OCI-LY3 (cell line): ENCODE data around the gene TM9SF2.
"Not testable (repeated sequence)": the region's sequence is repeated elsewhere in the genome, so short reads cannot be mapped to it uniquely, and the experiment has no call there.

Experiments
- H2AFZ ChIP-seq: fragments of 200-600, 300-600 bp; shearing (Covaris generic); 2 replicates; pipeline ENCODE4 v1.6.0; 2014; ENCODE audit warnings: antibody characterized with exemption, low read depth, low read length
- H3K27ac ChIP-seq: fragments of 200-600, 300-600 bp; sonication (generic); 2 replicates; pipeline ENCODE4 v1.5.1; 2014; ENCODE audit warnings: mild to moderate bottlenecking, low read length, moderate library complexity, mixed read lengths
- H3K27me3 ChIP-seq: fragments of 200-600, 300-600 bp; sonication (generic); 2 replicates; pipeline ENCODE4 v1.6.1; 2014; ENCODE audit warnings: low read depth, low read length, mixed read lengths
- H3K36me3 ChIP-seq: fragments of 200-600, 300-600 bp; sonication (generic); replicated peaks from 2 replicates; pipeline ENCODE3; 2014; ENCODE audit warnings: low read depth, low read length, mixed read lengths
- H3K4me1 ChIP-seq: fragments of 300-600, 200-600 bp; sonication (generic); 2 replicates; pipeline ENCODE4 v1.6.1; 2014; ENCODE audit warnings: low read length, mixed read lengths
- H3K4me2 ChIP-seq: fragments of 200-600, 300-600 bp; sonication (generic); 2 replicates; pipeline ENCODE4 v1.6.1; 2014; ENCODE audit warnings: low read length, mixed read lengths
- H3K4me3 ChIP-seq: fragments of 300-600, 200-600 bp; sonication (generic); 2 replicates; pipeline ENCODE4 v1.5.1; 2014; ENCODE audit warnings: antibody characterized with exemption, mild to moderate bottlenecking, low read length, moderate library complexity
- H3K79me2 ChIP-seq: fragments of 300-600, 200-600 bp; shearing (Covaris generic); 2 replicates; pipeline ENCODE4 v1.6.1; 2014; ENCODE audit warnings: mild to moderate bottlenecking, low read length, mixed read lengths
- H3K9ac ChIP-seq: fragments of 300-600, 200-600 bp; shearing (Covaris generic); 2 replicates; pipeline ENCODE4 v1.6.0; 2014; ENCODE audit warnings: mild to moderate bottlenecking, low read length, moderate library complexity
- H3K9me3 ChIP-seq: fragments of 200-600, 300-600 bp; shearing (Covaris generic); 2 replicates; pipeline ENCODE4 v1.6.1; 2014; ENCODE audit warnings: low read length, mixed read lengths; ENCODE audit not compliant: insufficient read depth
- H4K20me1 ChIP-seq: fragments of 200-600, 300-600 bp; sonication (generic); 2 replicates; pipeline ENCODE4 v1.6.1; 2016; ENCODE audit warnings: low read length, mixed read lengths; ENCODE audit not compliant: insufficient read depth
- CTCF ChIP-seq: fragments of 200-600, 300-600 bp; sonication (generic); IDR thresholded peaks from 2 replicates; pipeline ENCODE4 v1.5.1; 2014; ENCODE audit warnings: antibody characterized with exemption, low read length, low read depth
- EZH2phosphoT487 ChIP-seq: fragments of 200-600 bp; shearing (Covaris generic); IDR thresholded peaks from 2 replicates; pipeline ENCODE4 v1.6.1; 2018; ENCODE audit warnings: antibody characterized with exemption, mixed run types, low read depth

The TM9SF2 gene

GRCh38 chr13:99484473-99484872, 16.8 kb upstream of the TM9SF2 start:
- Histone ChIP-seq H3K4me1 (no peaks in the 10 kb centered on the region), H2AFZ (no peak overlapping the region), H3K79me2 (no peaks in the 10 kb centered on the region), H3K4me2 (no peak overlapping the region), H3K27ac (no peak overlapping the region), H3K36me3 (no peaks in the 10 kb centered on the region), H3K4me3 (no peak overlapping the region), H3K9ac (no peak overlapping the region), H4K20me1 (no peaks in the 10 kb centered on the region), H3K9me3 (no peaks in the 10 kb centered on the region), H3K27me3 (peaks cover 18% of the 10 kb centered on the region)
- TF ChIP-seq EZH2phosphoT487 (no peak), CTCF (no peak)

- Histone ChIP-seq H3K27me3 (peaks cover 18% of the 10 kb centered on the region), H3K79me2 (no peaks in the 10 kb centered on the region), H3K27ac (no peak overlapping the region), H3K9ac (no peak overlapping the region), H4K20me1 (no peaks in the 10 kb centered on the region), H3K36me3 (no peaks in the 10 kb centered on the region), H3K4me2 (no peak overlapping the region), H3K4me3 (no peak overlapping the region), H3K9me3 (no peaks in the 10 kb centered on the region), H3K4me1 (no peaks in the 10 kb centered on the region), H2AFZ (no peak overlapping the region)
- no peak for TF ChIP-seq EZH2phosphoT487
- TF ChIP-seq CTCF = no peak
These were observed 14.3 kb upstream of the TM9SF2 start for GRCh38 chr13:99486996-99487395.

GRCh38 chr13:99489028-99489427, 12.2 kb upstream of the TM9SF2 start:
- no peaks in the 10 kb centered on the region for H4K20me1 ChIP-seq
- TF ChIP-seq EZH2phosphoT487 (no peak), CTCF (no peak)
- no peak overlapping the region for H2AFZ ChIP-seq

GRCh38 chr13:99491750-99492149, 9.5 kb upstream of the TM9SF2 start:
- H3K79me2 ChIP-seq, H2AFZ ChIP-seq, H3K9ac ChIP-seq, H3K4me2 ChIP-seq, H3K4me3 ChIP-seq, H3K27ac ChIP-seq, H4K20me1 ChIP-seq, H3K36me3 ChIP-seq, H3K27me3 ChIP-seq, H3K9me3 ChIP-seq: not testable (repeated sequence)
- H3K4me1 ChIP-seq = peaks cover 13% of the 10 kb centered on the region

More at GRCh38 chr13:99489028-99489427, 12.2 kb upstream of the TM9SF2 start:
- no peak overlapping the region for H3K4me3 ChIP-seq
- H3K27me3 ChIP-seq = peaks cover 8% of the 10 kb centered on the region
- H3K27ac ChIP-seq = no peak overlapping the region
- no peak overlapping the region for H3K9ac ChIP-seq
- H3K9me3 ChIP-seq = no peaks in the 10 kb centered on the region
- H3K36me3 ChIP-seq = no peaks in the 10 kb centered on the region
- no peaks in the 10 kb centered on the region for H3K4me1 ChIP-seq
- H3K4me2 ChIP-seq = no peak overlapping the region
- no peaks in the 10 kb centered on the region for H3K79me2 ChIP-seq
